ENCODE measurements around the gene EEF1A2.

- no peak for TF ChIP-seq CTCF (IDR thresholded peaks at IDR 0.05; ENCODE audit: borderline replicate concordance, extremely low read depth, low read length, poor library complexity, severe bottlenecking)
- no peak for TF ChIP-seq EZH2 (IDR thresholded peaks at IDR 0.05; ENCODE audit: borderline replicate concordance, low read depth, low read length, severe bottlenecking)
Observed at GRCh38 chr20:63455568-63455859, 43.4 kb downstream of the EEF1A2 start.

Data from DND-41 (cell line).